K562 (cell line): Measurements from ENCODE around the gene RCOR3. TPM values are rescaled to one million over a fixed set of nuclear protein-coding genes. Genes with fewer than 3 reads are reported as not detected.

Experiments used
- ATAC-seq: fragments of 200-7000 bp; cut with Tn5 transposase; 3 replicates; pipeline ENCODE4 v1.9.1; 2020; ENCODE audit warnings: moderate library complexity
- BruUV-seq: library from RNA; stranded (reverse); fragments of 400-500 nt; replicated peaks from 2 replicates; lab custom pipeline; 2021; lab: Mats Ljungman, UMichigan
- CTCF ChIA-PET: fragments of 300-600 bp; formaldehyde crosslinking; extraction: SDS; loops from one replicate; lab custom pipeline; 2021; ENCODE audit warnings: low intra/inter-chr PET ratio; lab: Yijun Ruan, JAX
- POLR2A ChIA-PET: fragments of 300-600, 350-650 bp; sonication (Branson Sonifier 250); formaldehyde crosslinking; extraction: SDS; loops from one replicate; lab custom pipeline; 2021; ENCODE audit warnings: antibody characterized with exemption, inconsistent platforms; lab: Yijun Ruan, JAX
- DNase-seq, 4 experiments: peaks; one replicate each; pipeline versions ENCODE4 v3.0.0 to v3.0.0-alpha.2; 2011 to 2018; ENCODE audit warnings: low spot score in 3 of 4, mixed read lengths in 3 of 4; ENCODE audit errors: extremely low read depth in 1 of 4
- FAIRE-seq: peaks from 2 replicates; lab custom pipeline; 2011; peaks lifted over from hg19 to GRCh38; lab: Jason Lieb, UNC
- H2AFZ ChIP-seq: 2 replicates; pipeline ENCODE4 v1.6.0; 2011; ENCODE audit warnings: low read depth, low read length, control low read depth, inconsistent platforms
- H3K27ac ChIP-seq: fragments of 200-600 bp; 3 replicates; pipeline ENCODE4 v1.8.0; 2011; ENCODE audit warnings: low read depth, mild to moderate bottlenecking, control low read depth, inconsistent platforms, low read length, moderate library complexity, mixed read lengths; ENCODE audit errors: extremely low read depth
- H3K27me3 ChIP-seq, 2 experiments: fragments of 300-600 bp in 1 of 2; 2 replicates in 1 of 2; 3 replicates in 1 of 2; pipeline versions ENCODE4 v1.6.0 to v1.8.0; 2011; ENCODE audit warnings: inconsistent platforms in 2 of 2, low read length in 2 of 2, mild to moderate bottlenecking in 1 of 2, mixed read lengths in 1 of 2, moderate library complexity in 1 of 2; ENCODE audit not compliant: control insufficient read depth in 2 of 2, insufficient read depth in 2 of 2
- H3K36me3 ChIP-seq: fragments of 300-600 bp; 3 replicates; pipeline ENCODE4 v1.8.0; 2011; ENCODE audit warnings: mild to moderate bottlenecking, low read length, inconsistent platforms; ENCODE audit not compliant: control insufficient read depth, insufficient read depth
- H3K4me1 ChIP-seq, 2 experiments: fragments of 200-600 bp in 1 of 2; replicated peaks in 1 of 2; 2 replicates in 1 of 2; 3 replicates in 1 of 2; pipeline versions ENCODE4 v1.5.1 to v1.8.0; 2011; ENCODE audit warnings: inconsistent platforms in 2 of 2, low read length in 2 of 2, mild to moderate bottlenecking in 1 of 2, mixed read lengths in 1 of 2, moderate library complexity in 1 of 2; ENCODE audit not compliant: control insufficient read depth in 2 of 2, insufficient read depth in 2 of 2
- H3K4me2 ChIP-seq: 2 replicates; pipeline ENCODE4 v1.6.1; 2011; ENCODE audit warnings: low read length, control low read depth, inconsistent platforms, mixed read lengths; ENCODE audit not compliant: insufficient read depth
- H3K4me3 ChIP-seq: fragments of 200-600 bp; sonication (generic), shearing (Covaris generic); 2 replicates; pipeline ENCODE4 v1.5.1; 2016; ENCODE audit warnings: control low read depth, inconsistent platforms
- H3K79me2 ChIP-seq: fragments of 200-600 bp; 3 replicates; pipeline ENCODE4 v1.8.0; 2011; ENCODE audit warnings: low read length, inconsistent platforms; ENCODE audit not compliant: control insufficient read depth, insufficient read depth
- H3K9ac ChIP-seq, 2 experiments: 2 replicates each; pipeline versions ENCODE4 v1.6.0 to v1.6.1; 2011; ENCODE audit warnings: low read depth in 2 of 2, low read length in 2 of 2, control low read depth in 1 of 2, inconsistent platforms in 1 of 2, mild to moderate bottlenecking in 1 of 2, mixed read lengths in 1 of 2; ENCODE audit not compliant: insufficient read depth in 1 of 2
- H3K9me1 ChIP-seq: one replicate; pipeline ENCODE4 v1.6.0; 2011; ENCODE audit warnings: inconsistent platforms, mild to moderate bottlenecking, low read length, moderate library complexity; ENCODE audit not compliant: control insufficient read depth, insufficient read depth
- H3K9me3 ChIP-seq: replicated peaks from 2 replicates; pipeline ENCODE4 v1.5.1; 2011; ENCODE audit warnings: low read depth, low read length, inconsistent platforms; ENCODE audit not compliant: control insufficient read depth, insufficient read depth
- H4K20me1 ChIP-seq: replicated peaks from 2 replicates; pipeline ENCODE4 v1.6.1; 2011; ENCODE audit warnings: low read length, inconsistent platforms, mixed read lengths; ENCODE audit not compliant: control insufficient read depth, insufficient read depth
- FOXM1 ChIP-seq, 2 experiments: fragments of 450-650 bp in 1 of 2; sonication (generic) in 1 of 2; formaldehyde crosslinking in 1 of 2; IDR thresholded peaks; 2 replicates each; pipeline versions ENCODE4 v1.6.1 to v1.9.0; 2017 to 2022; ENCODE audit warnings: low read depth in 2 of 2, mild to moderate bottlenecking in 2 of 2, missing genetic modification reagents in 1 of 2, moderate library complexity in 1 of 2
- KDM4B ChIP-seq, 2 experiments: fragments of 450-650 bp in 1 of 2; sonication (generic) in 1 of 2; IDR thresholded peaks; 2 replicates each; pipeline ENCODE4 v1.6.1; 2016 to 2017; ENCODE audit warnings: borderline replicate concordance in 2 of 2, antibody characterized with exemption in 1 of 2, low read depth in 1 of 2, mild to moderate bottlenecking in 1 of 2
- NR0B1 ChIP-seq: fragments of 450-650 bp; IDR thresholded peaks from one replicate; pipeline ENCODE4 v1.6.1; 2018; ENCODE audit warnings: mild to moderate bottlenecking, moderate library complexity; ENCODE audit not compliant: partially characterized antibody
- REST ChIP-seq, 2 experiments: fragments of 450-650 bp; formaldehyde crosslinking in 1 of 2; IDR thresholded peaks; 2 replicates each; pipeline versions ENCODE4 v1.4.0 to v1.6.1; 2014 to 2020; ENCODE audit warnings: mild to moderate bottlenecking in 2 of 2, borderline replicate concordance in 1 of 2, low read depth in 1 of 2
- ZNF224 ChIP-seq: sonication (generic); formaldehyde crosslinking; IDR thresholded peaks from 2 replicates; pipeline ENCODE4 v1.8.0; 2022; ENCODE audit warnings: mild to moderate bottlenecking, missing genetic modification reagents
- WGBS: fragments of 100-300 bp; shearing (Covaris generic); methylation state at CpG from one replicate; pipeline ENCODE4 v1.1.6; 2016; ENCODE audit warnings: low coverage, mixed read lengths; ENCODE audit not compliant: insufficient coverage; ENCODE audit errors: missing lambda C conversion rate; 5-methylcytosine and 5-hydroxymethylcytosine counted together
- in situ Hi-C: fragments of 300-500 bp; cut with MboI; formaldehyde crosslinking; loops from 4 replicates; pipeline ENCODE4 v1.15.0; 2018; ENCODE audit warnings: inconsistent platforms, mixed read lengths
- intact Hi-C: fragments of 100-400 bp; cut with micrococcal nuclease; formaldehyde crosslinking; loops from 2 replicates; pipeline ENCODE4 v1.14.2; 2022
- polyA plus RNA-seq, 8 experiments: library from polyadenylated mRNA; depleted of rRNA in 4 of 8; stranded (reverse) in 5 of 8; unstranded in 3 of 8; fragments of >200 nt; fragmentation: Nextera tagmentation in 2 of 8; fragmentation: Illumina TruSeq in 1 of 8; extraction: Ambion mirVana in 2 of 8; extraction: Trizol in 1 of 8; gene quantifications; 2 replicates each; pipeline versions ENCODE4 v1.2.1 to v1.2.3, GENCODE V29; 2011 to 2014; ENCODE audit warnings: inconsistent platforms in 1 of 8, missing spikeins in 1 of 8
- total RNA-seq, 7 experiments: library from RNA; depleted of rRNA in 6 of 7; stranded (reverse); fragments of >200 nt in 6 of 7; fragmentation: Illumina TruSeq in 2 of 7; extraction: Trizol in 2 of 7; gene quantifications; 2 replicates each; pipeline versions ENCODE4 v1.2.1 to v1.2.3, GENCODE V29; 2011 to 2021; ENCODE audit warnings: low replicate concordance in 1 of 7
- TF ChIP-seq, protein P1 (sequence below): fragments of 450-650 bp; formaldehyde crosslinking; IDR thresholded peaks from 2 replicates; pipeline ENCODE4 v1.4.0; 2022; ENCODE audit warnings: mild to moderate bottlenecking, moderate library complexity
- TF ChIP-seq, protein P2 (sequence below): fragments of 450-650 bp; formaldehyde crosslinking; IDR thresholded peaks from 2 replicates; pipeline ENCODE4 v1.4.0; 2022; ENCODE audit warnings: missing genetic modification characterization

RCOR3 gene
- total and polyA plus RNA-seq, 9 of the 15 experiments (the other 6 are each of a cell fraction or from before 2014, with no cell fraction given) = 9.7 to 42.7 (median 29.5) TPM

DNA sequence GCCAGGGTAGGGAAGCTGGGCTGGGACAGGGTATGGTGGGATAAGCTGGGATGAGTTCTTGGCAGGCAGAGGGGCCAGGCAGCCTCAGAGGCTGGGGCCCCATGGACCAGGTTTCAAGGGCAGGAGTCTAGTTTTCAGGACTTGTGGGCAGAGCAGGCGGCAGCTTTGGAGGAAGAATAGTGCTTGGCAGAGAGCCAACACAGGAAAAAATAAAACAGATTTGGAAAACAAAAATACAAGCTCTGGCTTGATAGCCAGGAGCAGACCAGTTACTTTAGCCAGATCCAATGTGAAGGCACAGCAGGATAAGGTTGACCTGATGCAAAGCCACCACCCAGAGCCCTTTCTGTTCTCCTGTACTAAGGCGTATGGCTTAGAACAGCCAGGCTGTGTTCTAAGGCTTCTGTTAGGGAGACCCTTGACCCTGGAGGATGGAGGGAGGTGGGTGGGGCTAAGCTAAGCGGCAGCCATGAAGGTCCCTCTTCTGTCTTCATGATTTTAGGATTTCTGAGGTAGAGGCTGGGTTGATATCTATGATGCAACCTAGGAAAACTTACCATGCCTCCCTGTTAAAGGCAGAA lies 73.0 kb downstream of the RCOR3 start:
- in situ Hi-C loops (no loop called here), intact Hi-C loops (no loop called here)
- H2AFZ ChIP-seq = no peak overlapping the region
- DNase-seq = peak in 2 of 4 experiments; percentile 30 to 59
- H4K20me1 ChIP-seq = 0 out of 2 replicates have a peak, but pooled peaks cover 3% of the 10 kb centered on the region
- H3K4me2 ChIP-seq = no peak overlapping the region
- no peaks in the 10 kb centered on the region; a peak in 1 of 5 replicates for H3K27me3 ChIP-seq
- no peak for FAIRE-seq
- no peaks in the 10 kb centered on the region for H3K79me2 ChIP-seq
- no peak overlapping the region for H3K27ac ChIP-seq
- no peak overlapping the region for H3K9ac ChIP-seq
- H3K9me1 ChIP-seq = no peaks in the 10 kb centered on the region
- ATAC-seq = peak; percentile 43
- ChIA-PET CTCF (no interaction called here), POLR2A (interaction anchor here (0.6 to 1.7 kb wide), 7 partner anchors 10 to 391 kb away, joined by 3 to 4 read pairs (median 3); no protein-coding TSS in a partner anchor)
- H3K36me3 ChIP-seq = no peaks in the 10 kb centered on the region
- peaks cover 13 to 38% of the 10 kb centered on the region in 2 experiments for H3K4me1 ChIP-seq
- no peak overlapping the region for H3K4me3 ChIP-seq
- WGBS = 30% methylated on average over 3 of the region's 3 CpGs
- no peaks in the 10 kb centered on the region for H3K9me3 ChIP-seq
- no TSS peak for BruUV-seq
- TF ChIP-seq KDM4B (IDR thresholded peaks at IDR 0.05; ENCODE audit: borderline replicate concordance in 2 of 2, low read depth in 1 of 2) (no peak), ZNF224 (CRISPR knock-in tag) (no peak), FOXM1 (IDR thresholded peaks at IDR 0.05; ENCODE audit: low read depth) (no peak), FOXM1 (CRISPR knock-in tag; IDR thresholded peaks at IDR 0.05; ENCODE audit: low read depth) (no peak), NR0B1 (no peak), REST (IDR thresholded peaks at IDR 0.05; ENCODE audit: borderline replicate concordance) (no peak), REST (CRISPR knock-in tag; IDR thresholded peaks at IDR 0.05; ENCODE audit: low read depth) (no peak)
- TF ChIP-seq, protein P1, sequence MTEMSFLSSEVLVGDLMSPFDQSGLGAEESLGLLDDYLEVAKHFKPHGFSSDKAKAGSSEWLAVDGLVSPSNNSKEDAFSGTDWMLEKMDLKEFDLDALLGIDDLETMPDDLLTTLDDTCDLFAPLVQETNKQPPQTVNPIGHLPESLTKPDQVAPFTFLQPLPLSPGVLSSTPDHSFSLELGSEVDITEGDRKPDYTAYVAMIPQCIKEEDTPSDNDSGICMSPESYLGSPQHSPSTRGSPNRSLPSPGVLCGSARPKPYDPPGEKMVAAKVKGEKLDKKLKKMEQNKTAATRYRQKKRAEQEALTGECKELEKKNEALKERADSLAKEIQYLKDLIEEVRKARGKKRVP (CRISPR knock-in tag) = no peak
- TF ChIP-seq, protein P2, sequence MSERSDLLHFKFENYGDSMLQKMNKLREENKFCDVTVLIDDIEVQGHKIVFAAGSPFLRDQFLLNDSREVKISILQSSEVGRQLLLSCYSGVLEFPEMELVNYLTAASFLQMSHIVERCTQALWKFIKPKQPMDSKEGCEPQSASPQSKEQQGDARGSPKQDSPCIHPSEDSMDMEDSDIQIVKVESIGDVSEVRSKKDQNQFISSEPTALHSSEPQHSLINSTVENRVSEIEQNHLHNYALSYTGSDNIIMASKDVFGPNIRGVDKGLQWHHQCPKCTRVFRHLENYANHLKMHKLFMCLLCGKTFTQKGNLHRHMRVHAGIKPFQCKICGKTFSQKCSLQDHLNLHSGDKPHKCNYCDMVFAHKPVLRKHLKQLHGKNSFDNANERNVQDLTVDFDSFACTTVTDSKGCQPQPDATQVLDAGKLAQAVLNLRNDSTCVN = no peak
